Astrocyte (in vitro differentiated cells and primary cell): ENCODE data around the gene ASCC3. TPM values are rescaled to one million over a fixed set of nuclear protein-coding genes. Genes with fewer than 3 reads are reported as not detected.
"Not testable (repeated sequence)": the region's sequence is repeated elsewhere in the genome, so short reads cannot be mapped to it uniquely, and the experiment has no call there.

Experiments
- DNase-seq: peaks from one replicate; pipeline ENCODE4 v3.0.0-alpha.2; 2010; ENCODE audit warnings: low read depth
- FAIRE-seq: peaks from 2 replicates; lab custom pipeline; 2011; peaks lifted over from hg19 to GRCh38; lab: Jason Lieb, UNC
- H2AFZ ChIP-seq: 2 replicates; pipeline ENCODE4 v1.6.0; 2012; ENCODE audit warnings: low read depth, low read length, inconsistent platforms
- H3K27ac ChIP-seq: 2 replicates; pipeline ENCODE4 v1.5.1; 2011; ENCODE audit warnings: low read depth, low read length, inconsistent platforms
- H3K27me3 ChIP-seq: 2 replicates; pipeline ENCODE4 v1.6.0; 2011; ENCODE audit warnings: low read length, inconsistent platforms; ENCODE audit not compliant: insufficient read depth
- H3K36me3 ChIP-seq: 2 replicates; pipeline ENCODE4 v1.5.1; 2011; ENCODE audit warnings: low read length, inconsistent platforms; ENCODE audit not compliant: insufficient read depth
- H3K4me1 ChIP-seq: 2 replicates; pipeline ENCODE4 v1.5.1; 2011; ENCODE audit warnings: low read length, inconsistent platforms; ENCODE audit not compliant: insufficient read depth
- H3K4me2 ChIP-seq: 2 replicates; pipeline ENCODE4 v1.6.0; 2012; ENCODE audit warnings: low read length, inconsistent platforms
- H3K4me3 ChIP-seq: 2 replicates; pipeline ENCODE4 v1.5.1; 2011; ENCODE audit warnings: low read depth, mild to moderate bottlenecking, low read length, inconsistent platforms; ENCODE audit not compliant: insufficient read depth
- H3K79me2 ChIP-seq: 2 replicates; pipeline ENCODE4 v1.6.0; 2012; ENCODE audit warnings: mild to moderate bottlenecking, low read length, inconsistent platforms; ENCODE audit not compliant: insufficient read depth
- H3K9ac ChIP-seq: 2 replicates; pipeline ENCODE4 v1.6.0; 2012; ENCODE audit warnings: mild to moderate bottlenecking, low read length, inconsistent platforms
- H3K9me3 ChIP-seq: 2 replicates; pipeline ENCODE4 v1.5.1; 2012; ENCODE audit warnings: low read depth, mild to moderate bottlenecking, low read length, inconsistent platforms; ENCODE audit not compliant: insufficient read depth
- H4K20me1 ChIP-seq: 2 replicates; pipeline ENCODE4 v1.6.0; 2012; ENCODE audit warnings: low read length, inconsistent platforms; ENCODE audit not compliant: insufficient read depth
- H3K27ac Mint-ChIP-seq: one replicate; pipeline ENCODE4 v1.8.0; 2021; ENCODE audit warnings: mild to moderate bottlenecking, mixed read lengths; ENCODE audit not compliant: unreplicated experiment
- H3K27me3 Mint-ChIP-seq: one replicate; pipeline ENCODE4 v1.8.0; 2021; ENCODE audit warnings: low read depth, mixed read lengths; ENCODE audit not compliant: unreplicated experiment
- H3K36me3 Mint-ChIP-seq: one replicate; pipeline ENCODE4 v1.8.0; 2021; ENCODE audit warnings: low read depth, mixed read lengths; ENCODE audit not compliant: unreplicated experiment
- H3K4me1 Mint-ChIP-seq: one replicate; pipeline ENCODE4 v1.8.0; 2021; ENCODE audit warnings: low read depth, mixed read lengths; ENCODE audit not compliant: unreplicated experiment
- H3K4me3 Mint-ChIP-seq: one replicate; pipeline ENCODE4 v1.8.0; 2021; ENCODE audit warnings: mild to moderate bottlenecking, moderate library complexity, mixed read lengths; ENCODE audit not compliant: unreplicated experiment
- H3K9me3 Mint-ChIP-seq: one replicate; pipeline ENCODE4 v1.8.0; 2021; ENCODE audit warnings: mild to moderate bottlenecking, mixed read lengths; ENCODE audit not compliant: unreplicated experiment
- EZH2 ChIP-seq: IDR thresholded peaks from 2 replicates; pipeline ENCODE4 v1.6.1; 2012; ENCODE audit warnings: mild to moderate bottlenecking, low read length, inconsistent platforms; ENCODE audit not compliant: insufficient read depth
- total RNA-seq: library from RNA; stranded (reverse); gene quantifications from 2 replicates; pipeline ENCODE4 v1.2.1, GENCODE V29; 2021
- TF ChIP-seq, protein P1 (sequence below): IDR thresholded peaks from 2 replicates; pipeline ENCODE4 v1.5.1; 2011; ENCODE audit warnings: low read depth, mild to moderate bottlenecking, inconsistent platforms, low read length, moderate library complexity; ENCODE audit not compliant: insufficient read depth

Gene ASCC3
- total RNA-seq, 1 donor from 2014 or later: 138 TPM

DNA sequence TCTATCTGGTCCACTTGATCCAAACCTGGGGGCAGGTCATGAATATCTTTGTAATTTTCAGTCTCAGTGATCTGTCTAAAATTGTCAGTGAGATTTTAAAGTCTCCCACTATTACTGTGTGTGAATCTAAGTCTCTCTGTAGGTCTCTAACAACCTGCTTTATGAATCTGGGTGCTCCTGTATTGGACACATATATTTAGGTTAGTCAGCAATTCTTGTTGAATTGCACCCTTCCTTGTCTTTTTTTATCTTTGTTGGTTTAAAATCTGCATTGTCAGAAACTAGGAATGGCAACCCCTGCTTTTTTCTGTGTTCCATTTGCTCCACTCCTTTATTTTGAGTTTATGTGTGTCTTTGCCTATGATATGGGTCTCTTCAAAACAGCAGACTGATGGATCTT lies 140.7 kb downstream of the ASCC3 start:
- TF ChIP-seq, protein P1, sequence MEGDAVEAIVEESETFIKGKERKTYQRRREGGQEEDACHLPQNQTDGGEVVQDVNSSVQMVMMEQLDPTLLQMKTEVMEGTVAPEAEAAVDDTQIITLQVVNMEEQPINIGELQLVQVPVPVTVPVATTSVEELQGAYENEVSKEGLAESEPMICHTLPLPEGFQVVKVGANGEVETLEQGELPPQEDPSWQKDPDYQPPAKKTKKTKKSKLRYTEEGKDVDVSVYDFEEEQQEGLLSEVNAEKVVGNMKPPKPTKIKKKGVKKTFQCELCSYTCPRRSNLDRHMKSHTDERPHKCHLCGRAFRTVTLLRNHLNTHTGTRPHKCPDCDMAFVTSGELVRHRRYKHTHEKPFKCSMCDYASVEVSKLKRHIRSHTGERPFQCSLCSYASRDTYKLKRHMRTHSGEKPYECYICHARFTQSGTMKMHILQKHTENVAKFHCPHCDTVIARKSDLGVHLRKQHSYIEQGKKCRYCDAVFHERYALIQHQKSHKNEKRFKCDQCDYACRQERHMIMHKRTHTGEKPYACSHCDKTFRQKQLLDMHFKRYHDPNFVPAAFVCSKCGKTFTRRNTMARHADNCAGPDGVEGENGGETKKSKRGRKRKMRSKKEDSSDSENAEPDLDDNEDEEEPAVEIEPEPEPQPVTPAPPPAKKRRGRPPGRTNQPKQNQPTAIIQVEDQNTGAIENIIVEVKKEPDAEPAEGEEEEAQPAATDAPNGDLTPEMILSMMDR: no peak
- TF ChIP-seq EZH2: no peak
- Histone ChIP-seq H3K9ac (no peak overlapping the region), H3K27ac (no peak overlapping the region), H2AFZ (no peak overlapping the region), H4K20me1 (peaks cover 5% of the 10 kb centered on the region), H3K9me3 (no peaks in the 10 kb centered on the region), H3K4me3 (no peak overlapping the region), H3K36me3 (no peaks in the 10 kb centered on the region), H3K79me2 (no peaks in the 10 kb centered on the region), H3K27me3 (no peaks in the 10 kb centered on the region), H3K4me2 (no peak overlapping the region), H3K4me1 (no peaks in the 10 kb centered on the region)
- FAIRE-seq (no peak), DNase-seq (no peak)
- H3K4me1 Mint-ChIP-seq: no peaks in the 10 kb centered on the region
- H3K27ac Mint-ChIP-seq: no peak overlapping the region
- H3K9me3 Mint-ChIP-seq: peaks cover 14% of the 10 kb centered on the region
- H3K27me3 Mint-ChIP-seq: no peaks in the 10 kb centered on the region
- H3K4me3 Mint-ChIP-seq: no peak overlapping the region
- H3K36me3 Mint-ChIP-seq: peaks cover 37% of the 10 kb centered on the region

DNA sequence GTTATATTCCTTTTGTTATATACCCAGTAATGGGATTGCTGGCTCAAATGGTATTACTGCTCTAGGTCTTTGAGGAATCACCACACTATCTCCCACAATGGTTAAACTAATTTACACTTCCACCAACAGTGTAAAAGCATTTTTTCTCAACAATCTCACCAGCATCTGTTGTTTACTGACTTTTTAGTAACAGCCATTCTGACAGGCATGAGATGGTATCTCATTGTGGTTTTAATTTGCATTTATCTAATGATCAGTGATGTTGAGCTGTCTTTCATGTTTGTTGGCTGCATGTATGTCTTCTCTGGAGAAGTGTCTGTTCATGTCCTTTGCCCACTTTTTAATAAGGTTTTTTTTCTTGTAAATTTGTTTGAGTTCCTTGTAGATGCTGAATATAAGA lies 143.4 kb downstream of the ASCC3 start:
- H3K4me1 Mint-ChIP-seq, H3K36me3 ChIP-seq, H3K9me3 ChIP-seq, H3K4me1 ChIP-seq, H3K4me3 ChIP-seq, H3K9ac ChIP-seq, H3K4me2 ChIP-seq, H3K79me2 ChIP-seq, H2AFZ ChIP-seq, H3K4me3 Mint-ChIP-seq, H3K27ac Mint-ChIP-seq, H4K20me1 ChIP-seq, H3K27me3 ChIP-seq, H3K27ac ChIP-seq, FAIRE-seq, H3K27me3 Mint-ChIP-seq, DNase-seq: not testable (repeated sequence)
- Mint-ChIP-seq H3K9me3 (peaks cover 14% of the 10 kb centered on the region), H3K36me3 (peaks cover 33% of the 10 kb centered on the region)

DNA sequence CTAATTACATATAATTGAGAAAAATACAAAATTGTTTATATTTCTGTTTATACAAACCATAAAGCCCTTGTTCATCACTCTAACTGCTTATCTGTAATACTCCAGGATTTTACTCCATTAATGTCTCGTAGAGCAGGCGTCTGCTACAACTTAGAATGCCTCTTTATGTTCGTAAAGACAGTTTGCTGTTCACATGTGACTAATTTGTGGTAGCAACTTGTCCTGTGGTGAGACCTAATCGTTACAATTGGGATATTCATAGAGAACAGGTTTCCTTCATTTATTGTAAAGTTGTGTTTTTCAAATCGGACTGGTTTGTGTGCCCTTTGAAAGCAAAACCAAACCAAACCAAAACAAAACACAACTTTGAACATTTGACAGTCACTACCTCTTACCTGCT lies 149.7 kb downstream of the ASCC3 start:
- Mint-ChIP-seq H3K27ac (no peak overlapping the region), H3K36me3 (peaks cover 2% of the 10 kb centered on the region), H3K9me3 (peaks cover 1% of the 10 kb centered on the region), H3K27me3 (no peaks in the 10 kb centered on the region), H3K4me3 (no peak overlapping the region), H3K4me1 (peaks cover 19% of the 10 kb centered on the region)
- Histone ChIP-seq H3K27me3 (no peaks in the 10 kb centered on the region), H3K9me3 (no peaks in the 10 kb centered on the region), H3K27ac (no peak overlapping the region), H4K20me1 (peaks cover 4% of the 10 kb centered on the region), H2AFZ (no peak overlapping the region), H3K79me2 (no peaks in the 10 kb centered on the region), H3K4me2 (no peak overlapping the region), H3K4me3 (no peak overlapping the region), H3K4me1 (no peaks in the 10 kb centered on the region), H3K9ac (no peak overlapping the region), H3K36me3 (no peaks in the 10 kb centered on the region)
- FAIRE-seq: no peak
- no peak for DNase-seq
- TF ChIP-seq EZH2: no peak
- TF ChIP-seq, protein P1: no peak
